GM11168 (cell line): ENCODE measurements around the gene RASA3.

ENCODE experiments used
- in situ Hi-C: fragments of 300-500 bp; cut with MboI; formaldehyde crosslinking; loops from one replicate; pipeline ENCODE4 v1.12.0; 2022; ENCODE audit warnings: low sequenced_read_pairs; ENCODE audit not compliant: unreplicated experiment

Gene RASA3

GRCh38 chr13:113930671-113931637, 201.5 kb downstream of the RASA3 start:
- in situ Hi-C loops: no loop called here

- in situ Hi-C loops: no loop called here
These were observed 202.5 kb downstream of the RASA3 start for GRCh38 chr13:113929628-113930615.

DNA sequence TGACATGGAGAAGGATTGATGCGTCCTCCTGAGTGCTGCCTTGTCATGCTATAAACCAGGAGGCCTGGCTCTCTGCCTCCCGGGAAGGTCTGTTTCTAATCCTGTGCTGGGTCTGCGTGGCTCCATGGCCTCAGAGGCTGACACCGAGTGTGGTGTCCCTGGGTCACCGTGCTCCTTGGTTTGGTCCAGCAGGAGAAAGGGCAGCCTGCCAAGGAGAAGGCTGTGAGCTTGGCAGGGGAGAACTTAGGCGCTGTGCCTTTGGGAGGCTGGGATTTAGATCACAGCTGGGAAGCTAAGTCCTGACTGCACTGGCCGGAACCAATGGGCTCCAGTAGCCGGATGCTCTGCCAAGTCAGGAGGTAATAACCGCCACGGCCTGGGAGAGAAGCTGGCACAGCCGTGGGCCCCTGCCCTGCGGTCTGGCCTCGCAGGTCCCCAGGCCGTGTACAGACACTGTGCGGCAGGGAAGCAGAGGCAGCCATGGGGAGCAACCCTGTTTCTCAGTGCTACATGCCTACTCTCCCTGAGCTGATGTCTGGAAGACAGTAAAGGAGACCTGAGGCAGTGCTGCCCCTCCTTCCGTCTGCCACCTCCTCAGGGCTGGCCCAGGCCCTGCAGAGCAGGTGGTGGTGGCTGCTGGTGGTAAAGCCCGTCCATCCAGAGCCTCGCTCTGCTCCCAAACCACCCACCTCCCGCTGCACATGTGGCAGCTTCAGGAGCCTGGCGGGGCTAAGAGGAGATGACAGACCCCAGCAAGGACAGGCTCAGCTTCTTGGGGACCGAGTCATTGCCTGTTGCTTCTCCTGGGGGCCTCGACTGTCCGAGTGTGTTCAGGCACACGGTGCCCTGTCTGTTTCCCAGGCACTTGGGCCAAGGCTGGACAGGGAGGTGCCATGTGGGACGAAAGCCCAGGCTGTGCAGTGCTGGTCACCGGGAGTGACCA, 203.5 kb downstream of the RASA3 start:
- in situ Hi-C loops: no loop called here
